Nephron (organoid): ENCODE measurements around the gene ASTN2.

Experiments used
- H3K27ac Mint-ChIP-seq, 3 experiments: 2 replicates each; pipeline ENCODE4 v1.8.0; 2020; ENCODE audit warnings: mixed read lengths in 3 of 3, mild to moderate bottlenecking in 2 of 3, moderate library complexity in 1 of 3
- H3K27me3 Mint-ChIP-seq: 2 replicates; pipeline ENCODE4 v1.8.0; 2021; ENCODE audit warnings: low read depth, mild to moderate bottlenecking, moderate library complexity, mixed read lengths
- H3K36me3 Mint-ChIP-seq: 2 replicates; pipeline ENCODE4 v1.8.0; 2020; ENCODE audit warnings: low read depth, mixed read lengths
- H3K4me1 Mint-ChIP-seq: 2 replicates; pipeline ENCODE4 v1.8.0; 2020; ENCODE audit warnings: mixed read lengths
- H3K4me3 Mint-ChIP-seq, 3 experiments: 2 replicates each; pipeline ENCODE4 v1.8.0; 2020; ENCODE audit warnings: mild to moderate bottlenecking in 3 of 3, mixed read lengths in 3 of 3, moderate library complexity in 2 of 3
- H3K9me3 Mint-ChIP-seq: 2 replicates; pipeline ENCODE4 v1.8.0; 2020; ENCODE audit warnings: mixed read lengths
- TF ChIP-seq, protein P1 (sequence below), 3 experiments: fragments of 200-600 bp; sonication (generic); IDR thresholded peaks; one replicate each; pipeline ENCODE4 v1.5.0; 2021; ENCODE audit warnings: antibody characterized with exemption in 3 of 3; ENCODE audit not compliant: unreplicated experiment in 3 of 3

ASTN2 gene

DNA sequence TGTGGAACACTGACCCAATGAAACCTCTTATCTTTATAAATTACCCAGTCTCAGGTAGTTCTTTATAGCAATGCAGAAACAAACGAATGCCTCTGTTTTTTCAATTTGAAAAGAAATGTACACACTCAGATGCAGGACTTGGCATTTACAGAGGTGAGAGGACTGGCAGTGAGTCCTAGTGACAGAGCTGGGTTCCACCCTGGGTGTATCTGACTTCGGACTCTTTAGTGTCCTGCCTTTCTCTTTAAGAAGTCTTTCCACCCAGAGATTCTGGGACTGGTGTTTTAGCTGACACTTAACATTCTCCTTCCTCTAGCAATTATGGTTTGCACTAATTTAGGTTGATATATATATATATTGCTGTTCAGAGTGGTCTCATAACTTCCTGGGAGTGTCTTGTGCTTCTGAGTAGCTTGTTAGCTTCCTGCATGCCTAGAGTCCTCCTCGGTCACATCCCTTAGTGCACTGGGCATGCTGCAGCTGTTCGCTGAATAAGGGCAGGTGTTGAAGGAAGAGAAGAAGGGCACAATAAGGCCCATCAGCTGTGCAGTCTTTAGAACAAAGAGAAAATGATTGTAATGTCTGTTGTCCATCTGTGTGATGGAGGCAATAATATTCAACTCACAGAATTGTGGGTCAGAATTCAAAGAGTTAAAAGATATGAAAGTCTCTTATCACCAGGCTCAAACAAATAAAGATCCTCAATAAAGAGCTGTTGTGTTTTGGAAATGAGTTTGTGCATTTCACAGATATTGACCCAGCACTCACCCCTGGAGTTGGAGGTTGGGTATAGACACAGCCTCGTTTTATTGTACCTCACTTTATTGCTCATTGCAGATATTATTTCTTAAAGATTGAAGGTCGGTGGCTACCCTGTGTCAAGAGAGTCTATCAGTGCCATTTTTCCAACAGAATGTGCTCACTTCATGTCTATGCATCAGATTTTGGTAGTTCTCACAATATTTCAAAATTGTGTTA lies 540.6 kb downstream of the ASTN2 start:
- Mint-ChIP-seq H3K4me3 (no peak overlapping the region), H3K9me3 (peaks cover 22% of the 10 kb centered on the region), H3K4me1 (peaks cover 9% of the 10 kb centered on the region), H3K27ac (peak overlapping the region in 1 of 3 experiments; percentile 20), H3K27me3 (no peaks in the 10 kb centered on the region), H3K36me3 (peaks cover 4% of the 10 kb centered on the region)
- TF ChIP-seq, protein P1, sequence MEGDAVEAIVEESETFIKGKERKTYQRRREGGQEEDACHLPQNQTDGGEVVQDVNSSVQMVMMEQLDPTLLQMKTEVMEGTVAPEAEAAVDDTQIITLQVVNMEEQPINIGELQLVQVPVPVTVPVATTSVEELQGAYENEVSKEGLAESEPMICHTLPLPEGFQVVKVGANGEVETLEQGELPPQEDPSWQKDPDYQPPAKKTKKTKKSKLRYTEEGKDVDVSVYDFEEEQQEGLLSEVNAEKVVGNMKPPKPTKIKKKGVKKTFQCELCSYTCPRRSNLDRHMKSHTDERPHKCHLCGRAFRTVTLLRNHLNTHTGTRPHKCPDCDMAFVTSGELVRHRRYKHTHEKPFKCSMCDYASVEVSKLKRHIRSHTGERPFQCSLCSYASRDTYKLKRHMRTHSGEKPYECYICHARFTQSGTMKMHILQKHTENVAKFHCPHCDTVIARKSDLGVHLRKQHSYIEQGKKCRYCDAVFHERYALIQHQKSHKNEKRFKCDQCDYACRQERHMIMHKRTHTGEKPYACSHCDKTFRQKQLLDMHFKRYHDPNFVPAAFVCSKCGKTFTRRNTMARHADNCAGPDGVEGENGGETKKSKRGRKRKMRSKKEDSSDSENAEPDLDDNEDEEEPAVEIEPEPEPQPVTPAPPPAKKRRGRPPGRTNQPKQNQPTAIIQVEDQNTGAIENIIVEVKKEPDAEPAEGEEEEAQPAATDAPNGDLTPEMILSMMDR (IDR thresholded peaks at IDR 0.05; ENCODE audit: unreplicated experiment in 3 of 3), result no peak

DNA sequence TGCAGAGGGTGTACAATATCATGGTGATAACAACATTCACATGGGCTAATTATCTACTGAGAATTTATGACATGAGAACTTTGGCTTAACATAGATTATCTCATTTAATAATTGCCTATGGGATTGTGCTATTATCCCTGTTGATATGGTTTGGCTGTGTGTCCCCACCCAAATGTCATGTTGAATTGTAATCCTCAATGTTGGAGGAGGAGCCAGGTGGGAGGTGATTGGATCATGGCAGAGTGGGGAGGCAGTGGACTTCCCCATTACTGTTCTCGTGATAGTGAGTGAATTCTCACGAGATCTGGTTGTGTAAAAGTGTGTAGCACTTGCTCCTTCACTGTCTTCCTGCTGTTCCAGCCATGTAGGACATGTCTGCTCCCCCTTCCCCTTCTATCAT lies 541.4 kb downstream of the ASTN2 start:
- Mint-ChIP-seq H3K4me1 (peaks cover 9% of the 10 kb centered on the region), H3K27ac (no peak overlapping the region), H3K36me3 (peaks cover 4% of the 10 kb centered on the region), H3K9me3 (peaks cover 22% of the 10 kb centered on the region), H3K4me3 (no peak overlapping the region), H3K27me3 (no peaks in the 10 kb centered on the region)
- TF ChIP-seq, protein P1 (IDR thresholded peaks at IDR 0.05; ENCODE audit: unreplicated experiment in 3 of 3), result no peak

DNA sequence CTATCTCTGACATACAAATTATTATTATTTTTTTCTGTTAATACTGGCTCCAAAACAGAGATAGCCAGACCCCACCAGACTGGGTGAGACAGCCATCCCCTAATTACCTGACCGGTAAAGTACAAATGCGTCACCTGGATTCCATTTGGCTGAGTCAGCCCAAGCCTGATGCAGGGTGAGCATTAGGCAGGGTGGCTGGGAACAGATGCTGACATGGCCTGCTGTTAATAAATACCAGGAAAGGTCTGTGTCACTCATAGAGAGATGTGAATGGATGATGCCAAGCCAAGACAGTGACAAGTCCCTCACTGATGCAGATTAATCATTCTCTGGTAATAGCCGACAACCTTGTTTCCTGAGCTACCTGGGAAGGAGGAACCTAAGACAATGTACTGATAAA lies 544.3 kb downstream of the ASTN2 start:
- no peaks in the 10 kb centered on the region for H3K27me3 Mint-ChIP-seq

DNA sequence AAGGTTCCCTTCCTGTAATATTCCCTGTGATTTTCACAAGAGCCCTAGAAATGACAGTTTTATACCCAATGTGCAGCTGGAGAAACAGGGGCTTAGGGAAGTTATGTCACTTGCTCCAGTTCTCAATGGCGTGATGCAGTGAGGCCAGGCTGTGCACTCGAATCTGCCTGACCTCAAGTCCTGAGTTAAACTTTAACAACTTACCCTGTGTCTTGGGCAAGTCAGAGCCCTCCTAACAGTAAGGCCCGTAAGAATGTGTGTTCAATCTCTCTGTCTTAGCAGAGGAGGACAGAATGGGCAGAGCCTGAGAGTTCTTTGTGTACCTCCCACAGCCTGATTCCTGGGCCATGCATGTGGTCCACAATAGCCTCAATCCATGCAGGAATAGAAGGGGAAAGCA lies 546.7 kb downstream of the ASTN2 start:
- Mint-ChIP-seq H3K4me1 (no peaks in the 10 kb centered on the region), H3K36me3 (no peaks in the 10 kb centered on the region), H3K9me3 (no peaks in the 10 kb centered on the region), H3K27ac (peak overlapping the region; percentile 11 to 79 (median 34)), H3K27me3 (peaks cover 3% of the 10 kb centered on the region), H3K4me3 (no peak overlapping the region)
- TF ChIP-seq, protein P1 (IDR thresholded peaks at IDR 0.05; ENCODE audit: unreplicated experiment in 3 of 3), result no peak

More for the DNA sequence above, 544.3 kb downstream of the ASTN2 start:
- Mint-ChIP-seq H3K4me3 (no peak overlapping the region), H3K36me3 (no peaks in the 10 kb centered on the region), H3K27ac (peak overlapping the region; percentile 35 to 83 (median 73)), H3K9me3 (peaks cover 8% of the 10 kb centered on the region), H3K4me1 (peaks cover 9% of the 10 kb centered on the region)
- TF ChIP-seq, protein P1 (IDR thresholded peaks at IDR 0.05; ENCODE audit: unreplicated experiment in 3 of 3), result no peak

DNA sequence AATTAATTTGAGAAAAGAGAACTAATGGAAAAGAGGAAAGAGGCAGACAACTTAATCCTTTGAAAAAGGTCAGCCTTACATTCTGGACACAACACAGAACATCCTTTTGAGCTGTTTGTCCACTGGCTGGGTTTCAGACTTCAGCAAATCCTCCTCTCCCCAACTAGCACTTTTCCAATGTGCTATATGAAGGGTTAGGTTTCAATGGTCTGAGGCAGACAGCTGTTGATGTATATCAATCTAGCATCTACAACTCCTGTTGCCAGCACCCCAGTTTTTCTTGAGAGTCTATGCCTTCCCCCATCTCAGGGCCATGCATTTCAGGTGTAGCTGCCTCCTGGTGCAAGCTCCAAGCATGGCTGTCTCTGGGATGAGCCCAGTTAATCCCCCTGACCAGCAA lies 553.5 kb downstream of the ASTN2 start:
- peaks cover 18% of the 10 kb centered on the region for H3K4me1 Mint-ChIP-seq
- no peak overlapping the region for H3K27ac Mint-ChIP-seq
- TF ChIP-seq, protein P1 (IDR thresholded peaks at IDR 0.05; ENCODE audit: unreplicated experiment in 3 of 3), result no peak
- no peaks in the 10 kb centered on the region for H3K36me3 Mint-ChIP-seq
- H3K27me3 Mint-ChIP-seq, result peaks cover 3% of the 10 kb centered on the region
- no peak overlapping the region for H3K4me3 Mint-ChIP-seq
- H3K9me3 Mint-ChIP-seq, result no peaks in the 10 kb centered on the region
